Tongue (tissue), 2 donors: ENCODE measurements around the gene SLC47A1. TPM values are rescaled to one million over a fixed set of nuclear protein-coding genes. Genes with fewer than 3 reads are reported as not detected.
"Not testable (repeated sequence)": the region's sequence is repeated elsewhere in the genome, so short reads cannot be mapped to it uniquely, and the experiment has no call there.

Experiments
- DNase-seq: peaks from one replicate; pipeline ENCODE4 v3.0.0-alpha.2; 2015
- total RNA-seq: library from RNA; depleted of rRNA; stranded (reverse); fragments of >200 nt; gene quantifications from one replicate; pipeline ENCODE4 v1.2.3, GENCODE V29; 2014

The SLC47A1 gene
- total RNA-seq, 1 donor from 2014 or later = 10.9 TPM

GRCh38 chr17:19555746-19556145 lies 22.1 kb downstream of the SLC47A1 start:
- no peak for DNase-seq

GRCh38 chr17:19558946-19559345 lies 25.3 kb downstream of the SLC47A1 start:
- no peak for DNase-seq

- DNase-seq = no peak
Observed at GRCh38 chr17:19561697-19562318, 28.2 kb downstream of the SLC47A1 start.

- DNase-seq = no peak
Observed at GRCh38 chr17:19565817-19566575, 32.3 kb downstream of the SLC47A1 start.

GRCh38 chr17:19567216-19568015 lies 33.8 kb downstream of the SLC47A1 start:
- DNase-seq = no peak

GRCh38 chr17:19568016-19568350 lies 34.3 kb downstream of the SLC47A1 start:
- DNase-seq = no peak

- DNase-seq = peak; percentile 26
Observed at GRCh38 chr17:19569785-19570543, 36.3 kb downstream of the SLC47A1 start.

GRCh38 chr17:19570544-19571062 lies 36.9 kb downstream of the SLC47A1 start:
- no peak for DNase-seq

- DNase-seq = peak; percentile 45
Observed at GRCh38 chr17:19573075-19573474, 39.4 kb downstream of the SLC47A1 start.

- DNase-seq = no peak
Observed at GRCh38 chr17:19574956-19575355, 41.3 kb downstream of the SLC47A1 start.

- peak; percentile 22 for DNase-seq
Observed at GRCh38 chr17:19578545-19578944, 44.9 kb downstream of the SLC47A1 start.

GRCh38 chr17:19579192-19579761 lies 45.6 kb downstream of the SLC47A1 start:
- DNase-seq = peak; percentile 5

GRCh38 chr17:19579867-19580565 lies 46.4 kb downstream of the SLC47A1 start:
- peak; percentile 47 for DNase-seq

GRCh38 chr17:19580566-19580920 lies 46.9 kb downstream of the SLC47A1 start:
- not testable (repeated sequence) for DNase-seq

GRCh38 chr17:19582152-19582551 lies 48.5 kb downstream of the SLC47A1 start:
- not testable (repeated sequence) for DNase-seq

- no peak for DNase-seq
Observed at GRCh38 chr17:19583871-19584270, 50.2 kb downstream of the SLC47A1 start.

- no peak for DNase-seq
Observed at GRCh38 chr17:19590451-19590850, 56.8 kb downstream of the SLC47A1 start.

GRCh38 chr17:19590912-19591551 lies 57.4 kb downstream of the SLC47A1 start:
- no peak for DNase-seq

GRCh38 chr17:19592316-19592715 lies 58.7 kb downstream of the SLC47A1 start:
- DNase-seq = no peak

GRCh38 chr17:19596869-19597268 lies 63.2 kb downstream of the SLC47A1 start:
- no peak for DNase-seq

- DNase-seq = no peak
Observed at GRCh38 chr17:19610311-19610710, 76.7 kb downstream of the SLC47A1 start.
